ENCODE results near the gene C12orf57.

DNA sequence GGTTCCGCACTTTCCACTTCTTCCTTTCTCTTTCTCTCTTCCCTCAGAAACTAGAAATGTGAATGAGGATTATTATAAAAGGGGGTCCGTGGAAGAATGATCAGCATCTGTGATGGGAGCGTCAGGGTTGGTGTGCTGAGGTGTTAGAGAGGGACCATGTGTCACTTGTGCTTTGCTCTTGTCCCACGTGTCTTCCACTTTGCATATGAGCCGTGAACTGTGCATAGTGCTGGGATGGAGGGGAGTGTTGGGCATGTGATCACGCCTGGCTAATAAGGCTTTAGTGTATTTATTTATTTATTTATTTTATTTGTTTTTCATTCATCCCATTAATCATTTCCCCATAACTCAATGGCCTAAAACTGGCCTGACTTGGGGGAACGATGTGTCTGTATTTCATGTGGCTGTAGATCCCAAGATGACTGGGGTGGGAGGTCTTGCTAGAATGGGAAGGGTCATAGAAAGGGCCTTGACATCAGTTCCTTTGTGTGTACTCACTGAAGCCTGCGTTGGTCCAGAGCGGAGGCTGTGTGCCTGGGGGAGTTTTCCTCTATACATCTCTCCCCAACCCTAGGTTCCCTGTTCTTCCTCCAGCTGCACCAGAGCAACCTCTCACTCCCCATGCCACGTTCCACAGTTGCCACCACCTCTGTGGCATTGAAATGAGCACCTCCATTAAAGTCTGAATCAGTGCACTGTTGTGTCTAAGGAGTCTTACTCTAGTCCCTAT is 20.7 kb upstream of the C12orf57 start:
- TF ChIP-seq, protein P1, sequence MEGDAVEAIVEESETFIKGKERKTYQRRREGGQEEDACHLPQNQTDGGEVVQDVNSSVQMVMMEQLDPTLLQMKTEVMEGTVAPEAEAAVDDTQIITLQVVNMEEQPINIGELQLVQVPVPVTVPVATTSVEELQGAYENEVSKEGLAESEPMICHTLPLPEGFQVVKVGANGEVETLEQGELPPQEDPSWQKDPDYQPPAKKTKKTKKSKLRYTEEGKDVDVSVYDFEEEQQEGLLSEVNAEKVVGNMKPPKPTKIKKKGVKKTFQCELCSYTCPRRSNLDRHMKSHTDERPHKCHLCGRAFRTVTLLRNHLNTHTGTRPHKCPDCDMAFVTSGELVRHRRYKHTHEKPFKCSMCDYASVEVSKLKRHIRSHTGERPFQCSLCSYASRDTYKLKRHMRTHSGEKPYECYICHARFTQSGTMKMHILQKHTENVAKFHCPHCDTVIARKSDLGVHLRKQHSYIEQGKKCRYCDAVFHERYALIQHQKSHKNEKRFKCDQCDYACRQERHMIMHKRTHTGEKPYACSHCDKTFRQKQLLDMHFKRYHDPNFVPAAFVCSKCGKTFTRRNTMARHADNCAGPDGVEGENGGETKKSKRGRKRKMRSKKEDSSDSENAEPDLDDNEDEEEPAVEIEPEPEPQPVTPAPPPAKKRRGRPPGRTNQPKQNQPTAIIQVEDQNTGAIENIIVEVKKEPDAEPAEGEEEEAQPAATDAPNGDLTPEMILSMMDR (conservative IDR thresholded peaks at IDR 0.05): no peak
- TF ChIP-seq ZFX (IDR thresholded peaks at IDR 0.05): no peak
